Stomach (tissue), 9 donors: Measurements from ENCODE around the gene PDHX. TPM values are rescaled to one million over a fixed set of nuclear protein-coding genes. Genes with fewer than 3 reads are reported as not detected.

Source experiments
- DNase-seq, 2 donors: peaks; one replicate each; pipeline versions ENCODE4 v3.0.0 to v3.0.0-alpha.2; 2013 to 2019
- H3K27ac ChIP-seq, 5 donors: fragments of 200-600 bp in 4 of 5; sonication (generic) in 4 of 5; one replicate each; pipeline ENCODE4 v1.5.1; 2013 to 2019; ENCODE audit warnings: mild to moderate bottlenecking in 1 of 5, moderate library complexity in 1 of 5
- H3K27me3 ChIP-seq, 3 donors: fragments of 200-600 bp; sonication (generic); one replicate each; pipeline ENCODE4 v1.5.1; 2017 to 2019; ENCODE audit warnings: mixed run types in 1 of 3
- H3K36me3 ChIP-seq, 4 donors: fragments of 200-600 bp; sonication (generic); 1 replicate in 3 of 4; 2 replicates in 1 of 4; pipeline ENCODE4 v1.5.1; 2016 to 2019
- H3K4me1 ChIP-seq, 4 donors: fragments of 200-600 bp; sonication (generic); one replicate each; pipeline ENCODE4 v1.5.1; 2016 to 2019
- H3K4me3 ChIP-seq, 4 donors: fragments of 200-600 bp; sonication (generic) in 3 of 4; one replicate each; pipeline ENCODE4 v1.5.1; 2016 to 2019; ENCODE audit warnings: mild to moderate bottlenecking in 1 of 4
- H3K9me3 ChIP-seq, 4 donors: fragments of 200-600 bp; sonication (generic); one replicate each; pipeline ENCODE4 v1.5.1; 2016 to 2019
- CTCF ChIP-seq, 7 experiments: fragments of 450-650 bp in 4 of 7; fragments of 200-600 bp in 3 of 7; sonication (generic) in 3 of 7; IDR thresholded peaks; one replicate each; pipeline ENCODE4 v1.5.1; 2016 to 2019; ENCODE audit warnings: antibody characterized with exemption in 7 of 7, control low read depth in 2 of 7, mild to moderate bottlenecking in 1 of 7
- EP300 ChIP-seq: sonication (generic); formaldehyde crosslinking; IDR thresholded peaks from one replicate; pipeline ENCODE4 v1.6.1; 2017; ENCODE audit warnings: antibody characterized with exemption
- POLR2A ChIP-seq, 4 donors: fragments of 450-650 bp; IDR thresholded peaks; one replicate each; pipeline ENCODE4 v1.6.1; 2016; ENCODE audit warnings: antibody characterized with exemption in 4 of 4, control low read depth in 2 of 4, mild to moderate bottlenecking in 1 of 4, moderate library complexity in 1 of 4
- POLR2AphosphoS5 ChIP-seq, 3 donors: sonication (generic); formaldehyde crosslinking; IDR thresholded peaks; one replicate each; pipeline ENCODE4 v1.6.1; 2016; ENCODE audit warnings: antibody characterized with exemption in 3 of 3
- WGBS, 5 donors: extraction: QIAGEN DNeasy Blood & Tissue Kit in 3 of 5; methylation state at CpG; one replicate each; pipeline versions ENCODE4 v1.1.5 to v1.1.7; 2013 to 2018; 5-methylcytosine and 5-hydroxymethylcytosine counted together
- intact Hi-C: fragments of 100-400 bp; cut with DNase I; formaldehyde crosslinking; loops from one replicate; pipeline ENCODE4 v1.15.1; 2023; ENCODE audit warnings: low total_unique reads
- polyA plus RNA-seq, 3 donors: library from polyadenylated mRNA; stranded (reverse); fragments of 200-250 nt; gene quantifications; one replicate each; pipeline ENCODE4 v1.2.3, GENCODE V29; 2013
- total RNA-seq, 5 donors: library from RNA; depleted of rRNA; stranded (reverse); fragments of >200 nt; gene quantifications; one replicate each; pipeline versions ENCODE4 v1.1.0 to v1.2.3, GENCODE V29; 2014 to 2016
- donor health status: healthy with polysubstance abuse.
- donor health status: Bipolar disorder and iron deficiency.
- donor health status: healthy.

PDHX gene
- total and polyA plus RNA-seq, 8 donors, result 4.1 to 45.9 (median 23.3) TPM

GRCh38 chr11:34978236-34979191, 62.1 kb downstream of the PDHX start:
- TF ChIP-seq EP300 (no peak), POLR2A (IDR thresholded peaks at IDR 0.05) (no peak), CTCF (IDR thresholded peaks at IDR 0.05) (no peak), POLR2AphosphoS5 (IDR thresholded peaks at IDR 0.05) (no peak)
- Histone ChIP-seq H3K27ac (peak overlapping the region in 1 of 5 donors; percentile 2), H3K27me3 (no peaks in the 10 kb centered on the region), H3K4me1 (peaks cover 0 to 35% (median 19%) of the 10 kb centered on the region in 4 donors), H3K4me3 (no peak overlapping the region), H3K9me3 (no peaks in the 10 kb centered on the region), H3K36me3 (peaks cover 0 to 29% (median 19%) of the 10 kb centered on the region in 4 donors)
- 77 to 85% (median 81%) methylated on average over 7 of the region's 7 CpGs for WGBS, 5 donors
- intact Hi-C loops, result no loop called here
- no peak for DNase-seq

GRCh38 chr11:34984514-34984913, 68.1 kb downstream of the PDHX start:
- 93 to 97% (median 95%) methylated on average over 2 of the region's 2 CpGs for WGBS, 5 donors
- intact Hi-C loops, result no loop called here
- DNase-seq, result no peak

GRCh38 chr11:34986883-34987520, 70.6 kb downstream of the PDHX start:
- DNase-seq, result peak in 1 of 2 donors; percentile 41
- peaks cover 0 to 30% (median 27%) of the 10 kb centered on the region in 4 donors for H3K36me3 ChIP-seq
- H3K9me3 ChIP-seq, result no peaks in the 10 kb centered on the region
- peaks cover 0 to 31% (median 10%) of the 10 kb centered on the region in 4 donors for H3K4me1 ChIP-seq
- intact Hi-C loops, result no loop called here
- TF ChIP-seq EP300 (no peak), POLR2AphosphoS5 (IDR thresholded peaks at IDR 0.05) (no peak), CTCF (IDR thresholded peaks at IDR 0.05) (no peak), POLR2A (IDR thresholded peaks at IDR 0.05) (no peak)
- 53 to 70% (median 57%) methylated on average over 3 of the region's 3 CpGs for WGBS, 5 donors
- H3K27ac ChIP-seq, result peak overlapping the region in 3 of 5 donors; percentile 2 to 24 (median 14)
- no peaks in the 10 kb centered on the region for H3K27me3 ChIP-seq
- H3K4me3 ChIP-seq, result no peak overlapping the region

More at GRCh38 chr11:34984514-34984913, 68.1 kb downstream of the PDHX start:
- Histone ChIP-seq H3K9me3 (no peaks in the 10 kb centered on the region), H3K4me1 (peaks cover 0 to 31% (median 10%) of the 10 kb centered on the region in 4 donors), H3K27ac (no peak overlapping the region), H3K4me3 (no peak overlapping the region), H3K27me3 (no peaks in the 10 kb centered on the region), H3K36me3 (peaks cover 0 to 35% (median 30%) of the 10 kb centered on the region in 4 donors)
- TF ChIP-seq EP300 (no peak), CTCF (IDR thresholded peaks at IDR 0.05) (no peak)

GRCh38 chr11:34987617-34988016, 71.2 kb downstream of the PDHX start:
- Histone ChIP-seq H3K4me3 (no peak overlapping the region), H3K36me3 (peaks cover 0 to 33% (median 32%) of the 10 kb centered on the region in 4 donors), H3K9me3 (no peaks in the 10 kb centered on the region), H3K27me3 (no peaks in the 10 kb centered on the region), H3K27ac (peak overlapping the region in 1 of 5 donors; percentile 14), H3K4me1 (peaks cover 0 to 31% (median 10%) of the 10 kb centered on the region in 4 donors)
- 30 to 54% (median 44%) methylated on average over 5 of the region's 5 CpGs for whole genome bisulfite sequencing, 5 donors
- TF ChIP-seq POLR2AphosphoS5 (IDR thresholded peaks at IDR 0.05) (no peak), EP300 (no peak), POLR2A (IDR thresholded peaks at IDR 0.05) (no peak), CTCF (IDR thresholded peaks at IDR 0.05) (no peak)
- peak in 1 of 2 donors; percentile 39 for DNase-seq
- intact Hi-C loops, result no loop called here
